Measurements from ENCODE around the gene TAF5.
A peak's percentile ranks its signal among the peaks of the same experiment; 100 is the strongest.
"Not testable (repeated sequence)": the region's sequence is repeated elsewhere in the genome, so short reads cannot be mapped to it uniquely, and the experiment has no call there.

TAF5 gene

GRCh38 chr10:103415581-103415980 is 47.8 kb downstream of the TAF5 start:
- no peak for FAIRE-seq

GRCh38 chr10:103416436-103417147 is 48.8 kb downstream of the TAF5 start:
- peak; percentile 82 for FAIRE-seq

GRCh38 chr10:103417148-103417469 is 49.3 kb downstream of the TAF5 start:
- FAIRE-seq = not testable (repeated sequence)

- FAIRE-seq = no peak
Measured at GRCh38 chr10:103417601-103418000, 49.8 kb downstream of the TAF5 start.

GRCh38 chr10:103419101-103419500 is 51.3 kb downstream of the TAF5 start:
- FAIRE-seq = no peak

GRCh38 chr10:103423748-103424147 is 56.0 kb downstream of the TAF5 start:
- no peak for FAIRE-seq

- FAIRE-seq = no peak
Measured at GRCh38 chr10:103427866-103428265, 60.1 kb downstream of the TAF5 start.

GRCh38 chr10:103428989-103429643 is 61.3 kb downstream of the TAF5 start:
- no peak for FAIRE-seq

GRCh38 chr10:103429647-103430046 is 61.9 kb downstream of the TAF5 start:
- FAIRE-seq = no peak

GRCh38 chr10:103431902-103432301 is 64.1 kb downstream of the TAF5 start:
- FAIRE-seq = no peak

- no peak for FAIRE-seq
Measured at GRCh38 chr10:103433858-103434257, 66.1 kb downstream of the TAF5 start.

Measured in G401.6 (cell line).